B cell (primary cell): ENCODE results near the gene ANKRD11.

Source experiments
- CTCF ChIP-seq: fragments of 200-600 bp; IDR thresholded peaks from one replicate; pipeline ENCODE4 v1.8.0; 2022; ENCODE audit warnings: antibody characterized with exemption, mild to moderate bottlenecking
- EZH2 ChIP-seq: IDR thresholded peaks from 2 replicates; pipeline ENCODE4 v1.6.1; 2012; ENCODE audit warnings: borderline replicate concordance, low read depth, mild to moderate bottlenecking, moderate library complexity, low read length; ENCODE audit not compliant: insufficient read depth, poor library complexity, severe bottlenecking

- TF ChIP-seq EZH2 (no peak), CTCF (no peak)
Measured at GRCh38 chr16:89290472-89290871, 199.9 kb downstream of the ANKRD11 start.
